Measurements from ENCODE around the gene MYH9.
"Not testable (repeated sequence)": the region's sequence is repeated elsewhere in the genome, so short reads cannot be mapped to it uniquely, and the experiment has no call there.

Gene MYH9
- 1,872 to 2,252 (median 2,232) reads per million in 3 experiments for total RNA-seq

- DNase-seq, result peak; percentile 99
Observed at GRCh38 chr22:36387959-36388726, at the start of gene MYH9. Gene MYH9, minus strand, starts transcription at chr22:36387967. Its CDS starts 38,731 bp downstream, at chr22:36349236.

GRCh38 chr22:36435516-36436415 is 48.0 kb upstream of the MYH9 start:
- DNase-seq, result peak; percentile 77

- no peak for DNase-seq
Observed at GRCh38 chr22:36433318-36434231, 45.8 kb upstream of the MYH9 start.

GRCh38 chr22:36432592-36433317 is 45.0 kb upstream of the MYH9 start:
- DNase-seq, result no peak

DNA sequence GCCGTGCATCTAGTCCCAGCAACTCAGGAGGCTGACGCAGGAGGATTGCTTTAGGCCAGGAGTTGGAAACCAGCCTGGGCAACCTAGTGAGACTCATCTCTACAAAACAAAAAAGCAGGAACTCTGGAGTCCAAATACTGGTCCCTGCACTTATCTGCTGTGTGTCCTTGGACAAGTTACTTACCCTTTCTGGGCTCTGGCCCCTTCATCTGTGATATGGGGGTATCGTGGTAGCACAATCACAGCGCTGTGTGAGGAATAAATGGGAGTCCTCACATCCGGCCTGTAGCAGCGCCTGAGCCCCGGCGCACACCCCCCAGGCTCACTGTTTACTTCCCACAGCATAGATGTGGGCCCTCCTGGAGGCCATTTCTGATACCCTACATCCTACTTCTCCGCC is 44.2 kb upstream of the MYH9 start:
- no peak for DNase-seq

DNA sequence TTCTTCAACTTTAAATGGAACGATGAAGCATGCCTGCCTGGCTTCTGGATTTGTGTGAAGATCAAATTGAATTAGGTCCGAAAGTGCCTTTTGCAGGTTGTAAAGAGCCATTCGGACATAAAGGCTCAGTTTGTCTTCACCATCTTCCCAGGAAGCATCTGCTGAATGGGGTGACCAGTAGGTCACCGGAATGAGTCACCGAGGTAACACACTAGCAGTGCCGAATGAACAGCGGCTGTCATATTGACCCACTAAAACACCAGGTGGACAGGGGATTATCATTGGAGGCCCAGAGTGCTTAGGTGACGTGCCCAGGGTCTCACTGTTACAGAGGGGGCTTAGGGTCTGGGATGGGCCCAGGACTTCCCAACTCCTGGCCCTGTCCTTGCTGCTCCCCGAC is 43.1 kb upstream of the MYH9 start:
- no peak for DNase-seq

DNA sequence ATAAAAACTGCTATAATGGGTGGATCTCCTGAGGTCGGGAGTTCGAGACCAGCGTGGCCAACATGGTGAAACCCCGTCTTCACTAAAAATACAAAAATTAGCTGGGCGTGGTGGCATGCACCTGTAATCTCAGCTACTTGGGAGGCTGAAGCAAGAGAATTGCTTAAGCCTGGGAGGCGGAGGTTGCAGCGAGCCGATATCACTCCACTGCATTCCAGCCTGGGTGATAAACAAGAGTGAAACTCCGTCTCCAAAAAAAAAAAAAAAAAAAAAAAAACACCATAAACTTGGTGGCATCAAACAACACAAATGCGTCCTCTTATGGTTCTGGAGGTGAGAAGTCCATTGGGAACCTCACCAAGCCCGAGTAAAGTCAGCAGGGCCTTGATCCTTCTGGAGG is 40.2 kb upstream of the MYH9 start:
- not testable (repeated sequence) for DNase-seq

GRCh38 chr22:36425977-36426523 is 38.3 kb upstream of the MYH9 start:
- DNase-seq, result no peak

GRCh38 chr22:36424901-36425579 is 37.3 kb upstream of the MYH9 start:
- DNase-seq, result no peak

GRCh38 chr22:36424466-36424865 is 36.7 kb upstream of the MYH9 start:
- not testable (repeated sequence) for DNase-seq

DNA sequence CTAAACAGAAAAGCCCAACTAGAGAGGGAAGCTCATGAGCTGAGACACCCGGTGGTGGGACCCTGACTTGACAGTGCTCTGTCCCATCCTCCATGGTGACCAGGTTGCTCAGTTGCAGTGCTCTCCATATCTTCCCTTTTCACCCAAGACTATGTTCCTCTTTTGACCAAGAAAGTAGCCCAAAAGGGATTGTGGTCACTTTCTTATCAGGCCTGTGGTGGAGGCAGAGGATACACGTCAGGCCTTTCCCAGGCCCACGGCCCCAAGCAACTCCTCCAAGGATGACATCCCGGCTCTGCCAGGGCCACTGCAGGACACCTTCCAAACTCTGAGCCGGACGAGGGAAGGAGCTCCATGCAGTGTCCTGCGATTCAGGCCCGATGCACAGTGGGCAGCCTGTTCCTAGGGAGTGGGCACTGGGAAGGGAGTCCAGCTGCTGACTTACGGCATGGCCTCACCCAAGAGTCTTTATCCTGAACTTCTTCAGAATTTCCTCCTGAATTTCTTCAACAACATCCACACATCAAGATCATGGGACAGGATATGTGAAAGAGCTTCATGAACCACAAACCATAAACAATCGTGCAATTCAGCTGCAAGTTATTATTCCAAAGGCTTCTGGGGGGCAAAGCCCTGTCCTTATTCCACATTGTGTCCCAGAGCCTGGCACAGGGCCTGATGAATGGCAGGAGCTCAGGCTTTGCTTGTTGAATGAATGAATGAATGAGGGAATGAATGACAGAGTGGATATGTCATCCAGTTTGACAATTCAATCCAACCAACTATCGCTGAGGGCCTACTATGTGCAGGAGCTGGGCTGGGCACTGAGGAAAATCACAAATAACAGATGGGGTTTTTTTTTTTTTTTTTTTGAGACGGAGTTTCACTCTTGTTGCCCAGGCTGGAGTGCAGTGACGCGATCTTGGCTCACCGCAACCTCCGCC is 36.0 kb upstream of the MYH9 start:
- DNase-seq, result no peak

DNA sequence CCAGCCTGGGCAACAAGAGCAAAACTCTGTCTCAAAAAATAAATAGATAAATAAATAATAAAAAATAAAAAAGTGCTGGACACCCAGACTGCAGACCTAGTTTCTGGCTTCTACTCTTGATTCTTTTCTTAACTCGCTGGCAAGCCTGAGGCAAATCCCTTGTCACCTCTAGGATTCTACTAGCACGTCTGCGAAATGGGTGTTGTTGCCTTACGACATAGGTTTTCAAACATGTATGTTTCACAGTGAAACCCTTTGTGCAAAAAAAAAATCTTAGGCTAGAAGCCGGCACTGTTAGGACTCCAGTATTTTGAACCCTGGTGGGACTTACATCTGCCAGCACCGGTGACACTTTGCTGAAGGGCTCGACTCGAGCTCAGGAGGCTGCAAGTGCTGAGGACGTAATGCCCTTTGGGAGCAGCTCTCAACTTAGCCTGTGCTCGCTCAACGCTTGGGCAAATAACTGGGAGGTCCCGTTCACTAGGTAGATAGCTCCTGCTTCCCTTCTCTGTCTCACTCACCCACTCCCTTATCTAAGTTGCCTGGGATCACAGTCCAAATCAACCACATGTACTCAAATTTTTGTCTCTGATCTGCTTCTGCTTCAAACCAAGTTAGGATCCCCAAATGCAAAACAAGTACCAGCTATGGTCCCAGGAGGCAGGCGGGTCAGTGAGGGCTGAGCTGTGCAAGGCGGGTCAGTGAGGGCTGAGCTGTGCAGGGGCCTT is 34.7 kb upstream of the MYH9 start:
- DNase-seq, result no peak

GRCh38 chr22:36419912-36420882 is 32.4 kb upstream of the MYH9 start:
- DNase-seq, result no peak

DNA sequence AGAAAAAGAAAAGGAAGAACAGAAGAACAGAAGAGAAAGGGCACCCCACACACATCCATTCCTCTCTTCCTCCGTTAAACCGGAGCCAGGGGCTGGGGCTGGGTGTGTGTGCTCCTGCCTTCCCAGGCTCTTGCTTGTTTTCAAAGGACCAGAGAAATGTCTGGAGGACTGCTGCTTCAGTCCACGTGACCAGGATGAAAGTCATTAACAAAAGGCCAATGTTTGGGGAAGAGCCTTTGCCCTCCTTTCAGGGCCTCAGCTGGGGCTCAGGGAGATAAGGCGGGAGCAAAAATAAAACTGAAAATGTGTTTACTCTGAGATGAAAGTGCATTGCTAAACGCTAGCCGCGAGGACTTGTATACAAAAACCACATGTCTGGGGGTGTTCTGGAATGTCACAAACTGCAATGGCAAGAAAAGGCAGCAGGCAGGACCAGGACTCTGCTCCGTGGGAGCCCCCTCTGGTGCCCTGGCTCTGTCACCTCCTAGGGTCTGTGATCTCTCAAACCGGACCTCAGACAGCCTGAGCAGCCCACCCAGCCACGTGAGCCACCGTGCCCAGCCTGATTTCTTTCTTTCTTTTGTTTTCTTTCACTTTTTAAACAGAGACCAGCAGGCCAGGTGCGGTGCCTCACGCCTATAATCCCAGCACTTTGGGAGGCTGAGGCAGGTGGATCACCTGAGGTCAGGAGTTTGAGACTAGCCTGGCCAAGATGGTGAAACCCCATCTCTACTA is 31.6 kb upstream of the MYH9 start:
- DNase-seq, result no peak

GRCh38 chr22:36417281-36417686 is 29.5 kb upstream of the MYH9 start:
- DNase-seq, result no peak

DNA sequence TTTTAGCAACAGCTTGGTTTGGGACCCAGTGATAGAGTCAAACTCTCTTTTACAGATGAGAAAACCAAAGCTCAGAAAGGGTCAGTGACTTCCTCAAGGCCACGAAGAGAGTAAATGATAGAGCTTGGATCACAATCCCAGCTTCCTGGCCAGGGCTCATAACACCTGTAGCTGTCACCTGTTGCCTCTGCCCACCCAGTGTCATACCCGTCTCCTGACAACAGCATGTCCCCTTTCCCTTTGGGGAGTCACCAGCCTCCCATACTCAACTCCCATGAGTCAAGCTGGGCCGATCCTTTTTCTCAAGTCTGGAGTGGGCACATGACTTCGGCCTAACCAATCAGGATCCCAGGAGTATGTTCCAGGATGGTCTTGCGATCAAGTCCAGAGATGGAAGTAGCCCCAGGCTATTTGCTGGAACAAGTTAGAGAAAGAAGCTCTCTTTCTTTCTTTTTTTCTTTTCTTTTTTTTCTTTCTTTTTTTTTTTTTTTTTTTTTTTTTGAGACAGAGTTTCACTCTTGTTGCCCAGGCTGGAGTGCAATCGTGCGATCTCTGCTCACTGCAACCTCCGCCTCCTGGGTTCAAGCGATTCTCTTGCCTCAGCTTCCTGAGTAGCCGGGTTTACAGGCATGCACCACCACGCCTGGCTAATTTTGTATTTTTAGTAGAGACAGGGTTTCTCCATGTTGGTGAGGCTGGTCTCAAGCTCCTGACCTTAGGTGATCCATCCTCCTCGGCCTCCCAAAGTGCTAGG is 27.8 kb upstream of the MYH9 start:
- DNase-seq, result no peak
